ENCODE measurements around the gene KRTAP4-1. TPM values are rescaled to one million over a fixed set of nuclear protein-coding genes. Genes with fewer than 3 reads are reported as not detected.
"Not testable (repeated sequence)": the region's sequence is repeated elsewhere in the genome, so short reads cannot be mapped to it uniquely, and the experiment has no call there.

KRTAP4-1 gene
- total and polyA plus RNA-seq, 2 experiments from 2014 or later: not detected

GRCh38 chr17:41167561-41167960 is 17.1 kb downstream of the KRTAP4-1 start:
- no peaks in the 10 kb centered on the region for H3K36me3 ChIP-seq
- H3K27me3 ChIP-seq: peaks cover 9% of the 10 kb centered on the region
- no peak for TF ChIP-seq CTCF (IDR thresholded peaks at IDR 0.05; ENCODE audit: low read depth, low read length)
- no peaks in the 10 kb centered on the region for H3K4me1 ChIP-seq (ENCODE audit: low read depth)
- DNase-seq (ENCODE audit: low read depth in 1 of 2, low spot score in 1 of 2): no peak
- H3K27ac ChIP-seq: no peak overlapping the region
- H3K4me3 ChIP-seq: no peak overlapping the region
- H3K9me3 ChIP-seq (ENCODE audit: low read depth): no peaks in the 10 kb centered on the region

- Histone ChIP-seq H3K27ac (no peak overlapping the region), H3K36me3 (no peaks in the 10 kb centered on the region), H3K9me3 (ENCODE audit: low read depth) (no peaks in the 10 kb centered on the region), H3K27me3 (peaks cover 15% of the 10 kb centered on the region), H3K4me1 (ENCODE audit: low read depth) (no peaks in the 10 kb centered on the region), H3K4me3 (no peak overlapping the region)
- TF ChIP-seq CTCF (IDR thresholded peaks at IDR 0.05; ENCODE audit: low read depth, low read length): no peak
- no peak for DNase-seq (ENCODE audit: low read depth in 1 of 2, low spot score in 1 of 2)
Observed at GRCh38 chr17:41163828-41164227, 20.9 kb downstream of the KRTAP4-1 start.

- no peaks in the 10 kb centered on the region for H3K4me1 ChIP-seq (ENCODE audit: low read depth)
- no peaks in the 10 kb centered on the region for H3K9me3 ChIP-seq (ENCODE audit: low read depth)
- H3K27ac ChIP-seq: no peak within 1 kb of the TSS
- no peak for TF ChIP-seq CTCF (IDR thresholded peaks at IDR 0.05; ENCODE audit: low read depth, low read length)
- no peak within 1 kb of the TSS for H3K4me3 ChIP-seq
- H3K27me3 ChIP-seq: peaks cover 15% of the 10 kb centered on the region
- DNase-seq (ENCODE audit: low read depth in 1 of 2, low spot score in 1 of 2): no peak
- H3K36me3 ChIP-seq: no peaks in the 10 kb centered on the region
Observed at GRCh38 chr17:41160648-41161047, 24.1 kb downstream of the KRTAP4-1 start, which contains the start of gene KRTAP4-4. Gene KRTAP4-4 (minus strand): TSS chr17:41160748. CDS start chr17:41160691, 57 bp downstream.

- peaks cover 15% of the 10 kb centered on the region for H3K27me3 ChIP-seq
- H3K27ac ChIP-seq; H3K4me3 ChIP-seq; H3K9me3 ChIP-seq (ENCODE audit: low read depth); DNase-seq (ENCODE audit: low read depth in 1 of 2, low spot score in 1 of 2); H3K4me1 ChIP-seq (ENCODE audit: low read depth); H3K36me3 ChIP-seq: not testable (repeated sequence)
Observed at GRCh38 chr17:41160190-41160589, 24.5 kb downstream of the KRTAP4-1 start.

- peak; percentile 3 to 35 for DNase-seq (ENCODE audit: low read depth in 1 of 2, low spot score in 1 of 2)
- Histone ChIP-seq H3K4me3 (no peak overlapping the region), H3K36me3 (no peaks in the 10 kb centered on the region), H3K27ac (peak overlapping the region; percentile 81), H3K27me3 (peaks cover 5% of the 10 kb centered on the region), H3K9me3 (ENCODE audit: low read depth) (no peaks in the 10 kb centered on the region), H3K4me1 (ENCODE audit: low read depth) (no peaks in the 10 kb centered on the region)
- TF ChIP-seq CTCF (IDR thresholded peaks at IDR 0.05; ENCODE audit: low read depth, low read length): no peak
Observed at GRCh38 chr17:41153856-41154255, 30.9 kb downstream of the KRTAP4-1 start.

GRCh38 chr17:41151525-41151924 is 33.2 kb downstream of the KRTAP4-1 start:
- no peak for TF ChIP-seq CTCF (IDR thresholded peaks at IDR 0.05; ENCODE audit: low read depth, low read length)
- H3K4me1 ChIP-seq (ENCODE audit: low read depth): no peaks in the 10 kb centered on the region
- DNase-seq (ENCODE audit: low read depth in 1 of 2, low spot score in 1 of 2): no peak
- H3K4me3 ChIP-seq: no peak overlapping the region
- no peaks in the 10 kb centered on the region for H3K36me3 ChIP-seq
- H3K27me3 ChIP-seq: peaks cover 8% of the 10 kb centered on the region
- H3K9me3 ChIP-seq (ENCODE audit: low read depth): no peaks in the 10 kb centered on the region
- no peak overlapping the region for H3K27ac ChIP-seq

Data from cardiac muscle cell (in vitro differentiated cells and primary cell).